ENCODE results near the gene UBA5. TPM values are rescaled to one million over a fixed set of nuclear protein-coding genes. Genes with fewer than 3 reads are reported as not detected.

The UBA5 gene
- total and polyA plus RNA-seq, 2 experiments from 2014 or later = 46.3 to 58.3 TPM

DNA sequence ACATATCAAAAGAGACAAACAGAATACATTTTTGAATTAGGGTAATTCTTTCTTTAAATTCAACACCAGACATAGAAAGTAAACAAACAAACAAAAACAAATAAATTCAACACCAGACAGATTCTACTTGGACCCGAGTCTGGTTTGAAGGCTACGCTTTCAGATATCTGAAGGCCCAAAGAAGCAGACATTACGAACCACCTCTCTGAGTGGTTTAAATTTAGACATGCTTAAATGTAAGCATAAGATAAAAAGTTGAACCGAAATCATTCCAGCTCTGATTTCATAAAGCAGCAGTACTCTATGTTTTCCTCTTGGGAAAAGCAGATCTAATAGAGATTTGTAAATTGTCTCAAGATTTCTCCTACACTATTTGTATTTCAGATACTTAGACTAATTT, 29.9 kb downstream of the UBA5 start:
- no peak overlapping the region for H3K4me2 ChIP-seq (ENCODE audit: unreplicated experiment)
- no peak overlapping the region for H3K27ac ChIP-seq
- no peaks in the 10 kb centered on the region for H4K20me1 ChIP-seq (ENCODE audit: insufficient read depth)
- TF ChIP-seq EZH2phosphoT487 (IDR thresholded peaks at IDR 0.05; ENCODE audit: insufficient read depth, low read depth) = no peak
- no peak for TF ChIP-seq EZH2 (IDR thresholded peaks at IDR 0.05; ENCODE audit: insufficient read depth, poor library complexity, severe bottlenecking)
- H3K9me3 ChIP-seq (ENCODE audit: low read depth) = no peaks in the 10 kb centered on the region
- peaks cover 83% of the 10 kb centered on the region for H3K36me3 ChIP-seq (ENCODE audit: low read depth)
- H3K9ac ChIP-seq = no peak overlapping the region
- no peak overlapping the region for H2AFZ ChIP-seq
- H3K27me3 ChIP-seq (replicated peaks; ENCODE audit: insufficient read depth) = no peaks in the 10 kb centered on the region
- H3K79me2 ChIP-seq (ENCODE audit: insufficient read depth) = no peaks in the 10 kb centered on the region
- H3K4me3 ChIP-seq = no peak overlapping the region
- no peak for DNase-seq
- in situ Hi-C loops (cut with MboI) = no loop called here
- WGBS, 2 experiments (ENCODE audit: low coverage in 1 of 2, low lambda C conversion rate in 2 of 2, missing lambda C conversion rate in 2 of 2) = 98% methylated on average over 4 of the region's 4 CpGs
- no peaks in the 10 kb centered on the region for H3K4me1 ChIP-seq (ENCODE audit: insufficient read depth)
- H3K9me2 ChIP-seq (ENCODE audit: insufficient read depth) = no peaks in the 10 kb centered on the region
- 0 out of 2 replicates have a peak, but pooled peaks cover 3% of the 10 kb centered on the region for H3F3A ChIP-seq (ENCODE audit: insufficient read depth)

GRCh38 chr3:132694991-132695390, 34.9 kb downstream of the UBA5 start:
- H3F3A ChIP-seq (ENCODE audit: insufficient read depth) = peaks cover 15% of the 10 kb centered on the region
- WGBS, 2 experiments (ENCODE audit: low coverage in 1 of 2, low lambda C conversion rate in 2 of 2, missing lambda C conversion rate in 2 of 2) = 36 to 42% methylated on average over 4 of the region's 4 CpGs
- no peak overlapping the region for H2AFZ ChIP-seq
- in situ Hi-C loops (cut with MboI) = no loop called here
- no peaks in the 10 kb centered on the region for H3K27me3 ChIP-seq (replicated peaks; ENCODE audit: insufficient read depth)
- no peaks in the 10 kb centered on the region for H3K9me2 ChIP-seq (ENCODE audit: insufficient read depth)
- H3K4me1 ChIP-seq (ENCODE audit: insufficient read depth) = peaks cover 4% of the 10 kb centered on the region
- peaks cover 75% of the 10 kb centered on the region for H3K36me3 ChIP-seq (ENCODE audit: low read depth)
- TF ChIP-seq EZH2phosphoT487 (IDR thresholded peaks at IDR 0.05; ENCODE audit: insufficient read depth, low read depth) = no peak
- TF ChIP-seq EZH2 (IDR thresholded peaks at IDR 0.05; ENCODE audit: insufficient read depth, poor library complexity, severe bottlenecking) = no peak
- no peak overlapping the region for H3K4me2 ChIP-seq (ENCODE audit: unreplicated experiment)
- H3K9ac ChIP-seq = no peak overlapping the region
- no peak overlapping the region for H3K4me3 ChIP-seq
- peak; percentile 17 for DNase-seq
- H3K27ac ChIP-seq = peak overlapping the region; percentile 60
- H3K9me3 ChIP-seq (ENCODE audit: low read depth) = no peaks in the 10 kb centered on the region
- H3K79me2 ChIP-seq (ENCODE audit: insufficient read depth) = no peaks in the 10 kb centered on the region
- H4K20me1 ChIP-seq (ENCODE audit: insufficient read depth) = no peaks in the 10 kb centered on the region

- H4K20me1 ChIP-seq (ENCODE audit: insufficient read depth) = no peaks in the 10 kb centered on the region
- H3F3A ChIP-seq (ENCODE audit: insufficient read depth) = peaks cover 15% of the 10 kb centered on the region
- 50 to 68% methylated on average over 1 of the region's 1 CpG for WGBS, 2 experiments (ENCODE audit: low coverage in 1 of 2, low lambda C conversion rate in 2 of 2, missing lambda C conversion rate in 2 of 2)
- no peaks in the 10 kb centered on the region for H3K79me2 ChIP-seq (ENCODE audit: insufficient read depth)
- peaks cover 4% of the 10 kb centered on the region for H3K4me1 ChIP-seq (ENCODE audit: insufficient read depth)
- H3K9ac ChIP-seq = no peak overlapping the region
- no peak overlapping the region for H3K4me2 ChIP-seq (ENCODE audit: unreplicated experiment)
- peak overlapping the region; percentile 60 for H3K27ac ChIP-seq
- H3K36me3 ChIP-seq (ENCODE audit: low read depth) = peaks cover 75% of the 10 kb centered on the region
- H3K9me2 ChIP-seq (ENCODE audit: insufficient read depth) = no peaks in the 10 kb centered on the region
- H2AFZ ChIP-seq = no peak overlapping the region
- in situ Hi-C loops (cut with MboI) = no loop called here
- H3K27me3 ChIP-seq (replicated peaks; ENCODE audit: insufficient read depth) = no peaks in the 10 kb centered on the region
- H3K9me3 ChIP-seq (ENCODE audit: low read depth) = no peaks in the 10 kb centered on the region
- peak; percentile 69 for DNase-seq
- no peak for TF ChIP-seq EZH2phosphoT487 (IDR thresholded peaks at IDR 0.05; ENCODE audit: insufficient read depth, low read depth)
- TF ChIP-seq EZH2 (IDR thresholded peaks at IDR 0.05; ENCODE audit: insufficient read depth, poor library complexity, severe bottlenecking) = no peak
- no peak overlapping the region for H3K4me3 ChIP-seq
These were observed 35.3 kb downstream of the UBA5 start for GRCh38 chr3:132695422-132695821.

- in situ Hi-C loops (cut with MboI) = loop anchor here (25.0 kb wide), 1 partner anchor 909 kb away; no protein-coding TSS in a partner anchor
- Histone ChIP-seq H3K27ac (no peak overlapping the region), H3K4me1 (ENCODE audit: insufficient read depth) (no peaks in the 10 kb centered on the region), H3K4me2 (ENCODE audit: unreplicated experiment) (no peak overlapping the region), H3F3A (ENCODE audit: insufficient read depth) (peaks cover 3% of the 10 kb centered on the region; the same call in 1 of the 2 replicates), H3K79me2 (ENCODE audit: insufficient read depth) (no peaks in the 10 kb centered on the region), H3K4me3 (no peak overlapping the region), H3K27me3 (replicated peaks; ENCODE audit: insufficient read depth) (no peaks in the 10 kb centered on the region), H3K9ac (no peak overlapping the region), H3K9me2 (ENCODE audit: insufficient read depth) (no peaks in the 10 kb centered on the region), H2AFZ (no peak overlapping the region), H4K20me1 (ENCODE audit: insufficient read depth) (no peaks in the 10 kb centered on the region), H3K9me3 (ENCODE audit: low read depth) (no peaks in the 10 kb centered on the region), H3K36me3 (ENCODE audit: low read depth) (peaks cover 65% of the 10 kb centered on the region)
- 97 to 98% methylated on average over 2 of the region's 2 CpGs for WGBS, 2 experiments (ENCODE audit: low coverage in 1 of 2, low lambda C conversion rate in 2 of 2, missing lambda C conversion rate in 2 of 2)
- no peak for TF ChIP-seq EZH2phosphoT487 (IDR thresholded peaks at IDR 0.05; ENCODE audit: insufficient read depth, low read depth)
- TF ChIP-seq EZH2 (IDR thresholded peaks at IDR 0.05; ENCODE audit: insufficient read depth, poor library complexity, severe bottlenecking) = no peak
- no peak for DNase-seq
These were observed 43.6 kb downstream of the UBA5 start for GRCh38 chr3:132703733-132704132.

- DNase-seq = no peak
- no peak overlapping the region for H2AFZ ChIP-seq
- no peak overlapping the region for H3K27ac ChIP-seq
These were observed 49.6 kb downstream of the UBA5 start for GRCh38 chr3:132709761-132710160.

More at GRCh38 chr3:132709761-132710160, 49.6 kb downstream of the UBA5 start:
- H3F3A ChIP-seq (ENCODE audit: insufficient read depth) = no peaks in the 10 kb centered on the region
- H3K4me3 ChIP-seq = no peak overlapping the region
- peaks cover 45% of the 10 kb centered on the region for H3K36me3 ChIP-seq (ENCODE audit: low read depth)
- no peaks in the 10 kb centered on the region for H3K4me1 ChIP-seq (ENCODE audit: insufficient read depth)
- no peaks in the 10 kb centered on the region for H3K27me3 ChIP-seq (replicated peaks; ENCODE audit: insufficient read depth)
- H3K9ac ChIP-seq = no peak overlapping the region
- WGBS, 2 experiments (ENCODE audit: low coverage in 1 of 2, low lambda C conversion rate in 2 of 2, missing lambda C conversion rate in 2 of 2) = 88% methylated on average over 5 of the region's 5 CpGs
- TF ChIP-seq EZH2phosphoT487 (IDR thresholded peaks at IDR 0.05; ENCODE audit: insufficient read depth, low read depth) = no peak
- TF ChIP-seq EZH2 (IDR thresholded peaks at IDR 0.05; ENCODE audit: insufficient read depth, poor library complexity, severe bottlenecking) = no peak
- no peaks in the 10 kb centered on the region for H3K79me2 ChIP-seq (ENCODE audit: insufficient read depth)
- H4K20me1 ChIP-seq (ENCODE audit: insufficient read depth) = no peaks in the 10 kb centered on the region
- no peak overlapping the region for H3K4me2 ChIP-seq (ENCODE audit: unreplicated experiment)
- in situ Hi-C loops (cut with MboI) = loop anchor here (25.0 kb wide), 1 partner anchor 903 kb away; no protein-coding TSS in a partner anchor
- H3K9me2 ChIP-seq (ENCODE audit: insufficient read depth) = no peaks in the 10 kb centered on the region
- H3K9me3 ChIP-seq (ENCODE audit: low read depth) = no peaks in the 10 kb centered on the region
